Muscle of leg (tissue), 11 donors: Measurements from ENCODE around the gene MID2. TPM values are rescaled to one million over a fixed set of nuclear protein-coding genes. Genes with fewer than 3 reads are reported as not detected.
A peak's percentile ranks its signal among the peaks of the same experiment; 100 is the strongest.
"Not testable (repeated sequence)": the region's sequence is repeated elsewhere in the genome, so short reads cannot be mapped to it uniquely, and the experiment has no call there.

ENCODE experiments used
- DNase-seq: peaks from one replicate; pipeline ENCODE4 v3.0.0; 2013
- H3K27ac ChIP-seq: one replicate; pipeline ENCODE4 v1.5.1; 2013; ENCODE audit warnings: mild to moderate bottlenecking, low read length, control low read depth
- H3K27me3 ChIP-seq: one replicate; pipeline ENCODE4 v1.6.1; 2013; ENCODE audit warnings: low read length; ENCODE audit not compliant: control insufficient read depth, insufficient read depth
- H3K36me3 ChIP-seq: one replicate; pipeline ENCODE4 v1.6.1; 2013; ENCODE audit warnings: low read length; ENCODE audit not compliant: control insufficient read depth, insufficient read depth
- H3K4me1 ChIP-seq: one replicate; pipeline ENCODE4 v1.6.1; 2013; ENCODE audit warnings: low read length; ENCODE audit not compliant: control insufficient read depth, insufficient read depth
- H3K4me3 ChIP-seq: one replicate; pipeline ENCODE4 v1.5.1; 2013; ENCODE audit warnings: low read length, control low read depth
- H3K9me3 ChIP-seq: replicated peaks from 2 replicates; pipeline ENCODE4 v1.6.1; 2013; ENCODE audit warnings: low read depth, low read length; ENCODE audit not compliant: control insufficient read depth
- WGBS: methylation state at CpG from one replicate; pipeline ENCODE4 v1.1.5; 2013; ENCODE audit warnings: missing lambda C conversion rate; ENCODE audit not compliant: insufficient coverage; 5-methylcytosine and 5-hydroxymethylcytosine counted together
- polyA plus RNA-seq, 8 donors: library from polyadenylated mRNA; unstranded; fragments of 120-200 nt; gene quantifications; one replicate each; pipeline versions ENCODE4 v1.2.1 to v1.2.3, GENCODE V29; 2013; ENCODE audit warnings: inconsistent platforms in 1 of 8, low replicate concordance in 1 of 8; ENCODE audit not compliant: insufficient read length in 8 of 8, insufficient read depth in 1 of 8
- total RNA-seq: library from RNA; stranded (reverse); fragments of 120-200 nt; gene quantifications from one replicate; pipeline ENCODE4 v1.2.4, GENCODE V29; 2013

Gene MID2
- total and polyA plus RNA-seq, 9 donors: 5.0 to 11.3 (median 6.6) TPM

- H3K9me3 ChIP-seq: no peaks in the 10 kb centered on the region
- DNase-seq: no peak
- peaks cover 3% of the 10 kb centered on the region for H3K36me3 ChIP-seq
- peaks cover 15% of the 10 kb centered on the region for H3K27me3 ChIP-seq
- no peaks in the 10 kb centered on the region for H3K4me1 ChIP-seq
- WGBS: 87% methylated on average over 10 of the region's 15 CpGs
- no peak overlapping the region for H3K27ac ChIP-seq
- H3K4me3 ChIP-seq: no peak overlapping the region
These were observed 15.3 kb downstream of the MID2 start for GRCh38 chrX:107840971-107841370.

GRCh38 chrX:107842715-107843400 lies 17.2 kb downstream of the MID2 start:
- no peaks in the 10 kb centered on the region for H3K4me1 ChIP-seq
- WGBS: 60% methylated on average over 3 of the region's 6 CpGs
- H3K27ac ChIP-seq: no peak overlapping the region
- no peak overlapping the region for H3K4me3 ChIP-seq
- peak; percentile 14 for DNase-seq
- H3K36me3 ChIP-seq: peaks cover 3% of the 10 kb centered on the region
- H3K9me3 ChIP-seq: no peaks in the 10 kb centered on the region
- peaks cover 14% of the 10 kb centered on the region for H3K27me3 ChIP-seq

GRCh38 chrX:107845625-107846024 lies 20.0 kb downstream of the MID2 start:
- no peaks in the 10 kb centered on the region for H3K9me3 ChIP-seq
- DNase-seq: no peak
- H3K4me3 ChIP-seq: no peak overlapping the region
- H3K36me3 ChIP-seq: peaks cover 3% of the 10 kb centered on the region
- H3K27ac ChIP-seq: no peak overlapping the region
- no CpG with 5 or more reads among the region's 1 CpG for WGBS
- H3K27me3 ChIP-seq: peaks cover 16% of the 10 kb centered on the region
- no peaks in the 10 kb centered on the region for H3K4me1 ChIP-seq

- Histone ChIP-seq H3K27ac (no peak overlapping the region), H3K9me3 (no peaks in the 10 kb centered on the region), H3K36me3 (no peaks in the 10 kb centered on the region), H3K4me3 (no peak overlapping the region), H3K4me1 (no peaks in the 10 kb centered on the region), H3K27me3 (peaks cover 6% of the 10 kb centered on the region)
- no CpG with 5 or more reads among the region's 2 CpGs for WGBS
- DNase-seq: no peak
These were observed 22.9 kb downstream of the MID2 start for GRCh38 chrX:107848591-107848990.

- DNase-seq: no peak
- Histone ChIP-seq H3K9me3 (no peaks in the 10 kb centered on the region), H3K4me3 (no peak overlapping the region), H3K27me3 (peaks cover 6% of the 10 kb centered on the region), H3K36me3 (no peaks in the 10 kb centered on the region), H3K4me1 (no peaks in the 10 kb centered on the region), H3K27ac (no peak overlapping the region)
- WGBS: 29% methylated on average over 1 of the region's 5 CpGs
These were observed 24.2 kb downstream of the MID2 start for GRCh38 chrX:107849747-107850421.

DNA sequence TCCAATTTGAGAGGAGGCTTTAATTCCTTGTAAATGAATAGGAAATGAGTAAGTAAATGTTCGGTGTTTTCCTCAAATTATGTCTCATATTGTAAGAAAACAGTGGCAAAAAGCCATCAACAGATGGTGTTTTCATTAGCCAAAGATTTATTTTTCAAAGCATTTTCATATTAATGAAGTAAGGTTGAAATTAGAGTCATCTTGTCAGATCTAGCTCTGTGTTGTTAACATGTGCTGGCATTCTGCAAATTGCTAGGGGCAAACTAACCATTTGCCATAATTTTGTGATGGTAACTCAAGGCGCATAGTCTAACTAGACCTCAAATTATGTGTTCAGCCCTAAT lies 24.7 kb downstream of the MID2 start:
- Histone ChIP-seq H3K9me3 (no peaks in the 10 kb centered on the region), H3K36me3 (no peaks in the 10 kb centered on the region), H3K4me3 (no peak overlapping the region), H3K27ac (no peak overlapping the region), H3K4me1 (no peaks in the 10 kb centered on the region), H3K27me3 (peaks cover 6% of the 10 kb centered on the region)
- DNase-seq: no peak
- 100% methylated on average over 1 of the region's 2 CpGs for WGBS

DNA sequence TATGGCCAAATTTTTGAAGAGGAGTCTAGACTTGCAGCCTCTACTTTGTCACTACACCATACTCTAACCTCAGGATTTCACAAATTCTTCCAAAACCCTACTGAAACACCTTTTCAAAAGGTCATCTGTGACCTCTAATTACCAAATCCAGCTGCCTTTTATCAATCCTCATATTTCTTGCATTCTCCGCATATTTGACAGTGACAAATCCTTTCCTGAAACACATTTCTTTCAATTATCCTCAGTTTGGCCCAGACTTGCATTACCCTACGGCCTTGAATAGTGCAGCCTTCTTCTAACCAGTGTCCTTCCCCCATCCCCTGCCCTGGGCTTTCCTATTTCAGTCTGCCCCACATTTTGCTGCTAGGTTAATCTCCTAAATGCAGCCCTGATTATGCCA lies 25.5 kb downstream of the MID2 start:
- DNase-seq: no peak
- Histone ChIP-seq H3K27me3 (peaks cover 6% of the 10 kb centered on the region), H3K36me3 (no peaks in the 10 kb centered on the region), H3K4me1 (no peaks in the 10 kb centered on the region), H3K27ac (no peak overlapping the region), H3K4me3 (no peak overlapping the region), H3K9me3 (no peaks in the 10 kb centered on the region)
- WGBS: 53% methylated on average over 2 of the region's 2 CpGs

GRCh38 chrX:107851665-107852064 lies 26.0 kb downstream of the MID2 start:
- not testable (repeated sequence) for DNase-seq, H3K9me3 ChIP-seq, H3K27ac ChIP-seq, H3K27me3 ChIP-seq, H3K4me1 ChIP-seq, H3K36me3 ChIP-seq, H3K4me3 ChIP-seq
- WGBS: 100% methylated on average over 4 of the region's 7 CpGs

DNA sequence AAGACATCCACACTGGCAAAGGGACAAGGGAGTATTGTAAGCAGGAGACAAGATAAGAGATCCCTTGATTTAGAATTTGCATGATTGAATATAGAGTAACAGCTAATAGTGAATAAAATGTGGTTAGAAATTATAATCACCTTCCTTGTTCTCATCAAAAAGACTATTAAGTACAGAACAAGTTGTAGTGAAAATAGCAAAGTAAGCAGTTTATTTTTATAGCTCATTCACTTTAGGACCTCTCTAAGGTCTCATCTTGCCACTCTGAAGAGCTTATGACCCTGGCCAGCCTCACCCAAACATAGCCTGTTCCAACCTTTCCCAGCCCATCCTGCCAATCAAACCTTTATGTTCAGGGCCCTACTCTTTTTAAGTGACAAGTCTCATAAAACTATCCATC lies 30.6 kb downstream of the MID2 start:
- H3K27me3 ChIP-seq: peaks cover 3% of the 10 kb centered on the region
- no peaks in the 10 kb centered on the region for H3K4me1 ChIP-seq
- no peak overlapping the region for H3K27ac ChIP-seq
- no peak overlapping the region for H3K4me3 ChIP-seq
- no peak for DNase-seq
- H3K9me3 ChIP-seq: no peaks in the 10 kb centered on the region
- H3K36me3 ChIP-seq: no peaks in the 10 kb centered on the region

GRCh38 chrX:107857041-107857440 lies 31.4 kb downstream of the MID2 start:
- H3K4me3 ChIP-seq, H3K9me3 ChIP-seq, H3K27me3 ChIP-seq, DNase-seq, H3K27ac ChIP-seq, H3K4me1 ChIP-seq, H3K36me3 ChIP-seq: not testable (repeated sequence)
- 91% methylated on average over 5 of the region's 5 CpGs for WGBS
